ENCODE data around the gene ERVH48-1. TPM values are rescaled to one million over a fixed set of nuclear protein-coding genes. Genes with fewer than 3 reads are reported as not detected.
"Not testable (repeated sequence)": the region's sequence is repeated elsewhere in the genome, so short reads cannot be mapped to it uniquely, and the experiment has no call there.

ERVH48-1 gene
- 1 to 10 TPM in 1 of 3 donors, under 1 TPM in 2; 0.27 to 1.8 (median 0.36) TPM for polyA plus RNA-seq (ENCODE audit: insufficient read length in 3 of 3)
- long read RNA-seq, donor 1, partial matches to known transcripts: 0 of 1 reads
- long read RNA-seq, donor 1, other reads (novel, unspliced or antisense): 0 of 1 reads
- long read RNA-seq, donor 2: 0 reads
- long read RNA-seq, donor 3: 0 reads
- long read RNA-seq, donor 4, partial matches to known transcripts: 6 of 6 reads
- long read RNA-seq, donor 4, other reads (novel, unspliced or antisense): 0 of 6 reads
- long read RNA-seq, donor 5, partial matches to known transcripts: 0 of 12 reads
- long read RNA-seq, donor 5, other reads (novel, unspliced or antisense): 12 of 12 reads
- long read RNA-seq, donor 6, partial matches to known transcripts: 0 of 1 reads
- long read RNA-seq, donor 6, other reads (novel, unspliced or antisense): 0 of 1 reads
- long read RNA-seq, donor 7, partial matches to known transcripts: 0 of 1 reads
- long read RNA-seq, donor 7, other reads (novel, unspliced or antisense): 0 of 1 reads
- long read RNA-seq, donor 8: 0 reads
- long read RNA-seq, donor 9: 0 reads
- long read RNA-seq, donor 10: 0 reads
- long read RNA-seq, donor 11: 0 reads
- long read RNA-seq, donor 12: 0 reads
- long read RNA-seq, donor 13, partial matches to known transcripts: 0 of 1 reads
- long read RNA-seq, donor 13, other reads (novel, unspliced or antisense): 0 of 1 reads
- long read RNA-seq, donor 14: 0 reads
- long read RNA-seq, donor 15: 0 reads
- long read RNA-seq, donor 16, partial matches to known transcripts: 0 of 2 reads
- long read RNA-seq, donor 16, other reads (novel, unspliced or antisense): 0 of 2 reads

DNA sequence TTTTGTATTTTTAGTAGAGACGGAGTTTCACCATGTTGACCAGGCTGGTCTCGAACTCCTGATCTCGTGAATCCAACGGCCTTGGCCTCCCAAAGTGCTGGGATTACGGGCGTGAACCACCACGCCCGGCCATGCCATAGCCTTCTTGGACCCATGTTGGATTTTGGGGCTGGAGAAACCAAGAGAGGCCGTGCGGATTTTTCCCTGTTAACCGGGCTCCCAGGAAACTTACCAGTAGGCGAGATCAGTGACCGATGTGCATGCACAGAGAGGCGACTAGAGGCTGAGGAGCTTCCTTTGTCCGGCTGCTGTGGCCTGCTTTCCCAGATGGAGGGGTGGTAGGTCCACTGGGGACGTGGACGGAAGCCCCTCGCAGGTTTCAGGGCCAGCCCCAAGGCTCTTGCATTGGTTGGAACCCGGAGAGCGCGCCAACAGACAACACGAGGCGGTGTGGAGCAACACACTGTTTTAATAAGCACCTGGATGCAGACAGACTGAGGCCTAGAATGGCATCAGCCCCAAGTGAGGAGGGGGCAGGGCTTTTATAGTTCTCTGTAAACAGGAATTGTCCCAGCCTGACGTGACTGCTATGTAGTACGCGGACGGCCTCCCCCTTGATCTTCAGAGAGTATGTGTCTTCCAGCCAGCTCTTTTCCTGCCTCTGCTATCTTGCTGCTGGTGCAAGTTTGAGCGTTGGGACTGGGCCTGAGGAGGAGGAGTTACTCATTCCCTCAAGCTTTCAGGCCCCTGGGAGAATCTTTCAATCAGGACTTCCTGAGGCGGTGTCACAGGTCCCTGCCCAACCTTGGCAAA lies at the start of gene ERVH48-1:
Gene ERVH48-1 (minus strand): TSS at position 517 of the 813 bp plus-strand sequence. CDS start 6,624 bp downstream, outside the sequence.
- DNase-seq (ENCODE audit: extremely low read depth in 1 of 11, low read depth in 9 of 11, low spot score in 4 of 11): no peak

- peak; percentile 89 to 97 (median 96) for DNase-seq (ENCODE audit: extremely low read depth in 1 of 11, low read depth in 9 of 11, low spot score in 4 of 11)
Observed at GRCh38 chr21:42973991-42974831, 48.8 kb upstream of the ERVH48-1 start, which contains the start of gene PKNOX1. Gene PKNOX1, plus strand, starts transcription at chr21:42974562. Its CDS starts 29,820 bp downstream, at chr21:43004382.

GRCh38 chr21:42973309-42973990 lies 48.0 kb upstream of the ERVH48-1 start:
- DNase-seq (ENCODE audit: extremely low read depth in 1 of 11, low read depth in 9 of 11, low spot score in 4 of 11): no peak

DNA sequence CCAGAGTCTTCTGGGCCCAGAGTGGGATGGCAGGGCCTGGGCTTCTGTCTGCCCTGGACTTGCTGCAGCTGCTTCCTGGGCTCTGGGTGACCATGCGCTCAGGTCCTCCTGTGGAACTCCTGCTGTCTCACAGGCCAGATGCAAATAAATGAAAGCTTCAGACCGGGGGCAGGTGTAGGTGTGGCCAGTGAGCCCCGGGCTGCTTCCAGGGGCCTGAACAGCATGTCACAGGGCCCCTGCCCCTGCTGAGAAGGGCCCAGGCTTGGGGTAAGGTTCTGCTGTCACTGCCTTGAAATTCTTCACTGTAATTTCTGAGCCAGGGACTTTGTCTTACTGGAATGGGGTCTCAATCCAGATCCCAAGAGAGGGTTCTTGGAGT lies 46.5 kb upstream of the ERVH48-1 start:
- no peak for DNase-seq (ENCODE audit: extremely low read depth in 1 of 11, low read depth in 9 of 11, low spot score in 4 of 11)

DNA sequence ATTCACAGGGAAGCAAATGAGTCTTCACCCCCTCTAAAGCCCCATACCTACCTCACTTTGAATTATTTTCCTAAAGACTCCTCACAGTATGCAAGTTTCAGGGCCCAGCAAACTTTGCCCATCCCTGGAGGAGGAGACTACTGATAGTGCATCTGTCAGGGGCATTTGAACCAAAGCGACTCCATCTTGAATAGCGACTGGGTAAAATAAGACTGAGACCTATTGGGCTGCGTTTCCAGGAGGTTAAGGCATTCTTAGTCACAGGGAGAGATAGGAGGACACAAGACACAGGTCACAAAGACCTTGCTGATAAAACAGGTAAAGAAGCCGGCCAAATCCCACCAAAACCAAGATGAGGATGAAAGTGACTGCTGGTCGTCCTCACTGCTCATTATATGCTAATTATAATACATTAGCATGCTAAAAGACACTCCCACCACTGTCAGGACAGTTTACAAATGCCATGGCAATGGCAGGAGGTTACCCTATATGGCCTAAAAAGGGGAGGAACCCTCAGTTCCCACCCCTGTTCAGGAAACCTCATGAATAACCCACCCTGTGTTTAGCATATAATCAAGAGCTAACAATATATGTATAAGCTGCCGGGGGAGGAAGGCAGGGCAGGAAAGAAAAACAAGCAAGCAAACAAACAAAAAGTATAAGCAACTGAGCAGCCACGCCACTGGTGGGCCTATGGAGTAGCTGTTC lies 45.7 kb upstream of the ERVH48-1 start:
- DNase-seq (ENCODE audit: extremely low read depth in 1 of 11, low read depth in 9 of 11, low spot score in 4 of 11): no peak

DNA sequence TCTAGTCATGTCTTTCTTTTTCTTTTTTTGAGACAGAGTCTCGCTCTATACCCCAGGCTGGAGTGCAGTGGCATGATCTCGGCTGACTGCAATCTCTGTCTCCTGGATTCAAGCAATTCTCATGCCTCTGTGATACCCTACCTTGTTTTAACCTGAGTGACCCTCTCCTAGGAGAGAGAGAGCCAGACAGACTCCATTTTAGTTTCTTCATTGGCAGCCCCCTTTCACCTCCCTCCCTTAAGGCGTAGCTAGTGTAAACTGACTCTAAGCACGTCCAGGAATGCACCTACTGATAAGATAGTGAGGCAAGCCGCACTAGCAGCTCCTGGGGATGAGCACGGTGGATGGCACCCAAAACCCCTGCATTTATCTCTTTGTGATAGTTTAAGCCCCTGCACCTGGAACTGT lies 43.8 kb upstream of the ERVH48-1 start:
- DNase-seq (ENCODE audit: extremely low read depth in 1 of 11, low read depth in 9 of 11, low spot score in 4 of 11): no peak

- DNase-seq (ENCODE audit: extremely low read depth in 1 of 11, low read depth in 9 of 11, low spot score in 4 of 11): not testable (repeated sequence)
Observed at GRCh38 chr21:42967616-42968015, 42.2 kb upstream of the ERVH48-1 start.

DNA sequence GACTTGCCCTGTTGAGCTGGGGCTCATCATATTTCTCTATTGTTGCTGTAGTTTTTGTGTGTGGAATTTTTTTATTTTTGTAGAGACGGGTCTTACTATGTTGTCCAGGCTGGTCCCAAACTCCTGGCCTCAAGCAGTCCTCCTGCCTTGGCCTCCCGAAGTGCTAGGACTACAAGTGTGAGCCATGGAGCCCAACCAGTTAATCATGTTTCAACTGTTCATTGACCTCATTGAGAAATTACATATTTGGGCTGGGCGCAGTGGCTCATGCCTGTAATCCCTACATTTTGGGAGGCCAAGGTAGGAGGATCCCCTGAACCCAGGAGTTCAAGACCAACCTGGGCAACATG lies 39.8 kb upstream of the ERVH48-1 start:
- no peak for DNase-seq (ENCODE audit: extremely low read depth in 1 of 11, low read depth in 9 of 11, low spot score in 4 of 11)

- no peak for DNase-seq (ENCODE audit: extremely low read depth in 1 of 11, low read depth in 9 of 11, low spot score in 4 of 11)
Observed at GRCh38 chr21:42964546-42965210, 39.2 kb upstream of the ERVH48-1 start.

DNA sequence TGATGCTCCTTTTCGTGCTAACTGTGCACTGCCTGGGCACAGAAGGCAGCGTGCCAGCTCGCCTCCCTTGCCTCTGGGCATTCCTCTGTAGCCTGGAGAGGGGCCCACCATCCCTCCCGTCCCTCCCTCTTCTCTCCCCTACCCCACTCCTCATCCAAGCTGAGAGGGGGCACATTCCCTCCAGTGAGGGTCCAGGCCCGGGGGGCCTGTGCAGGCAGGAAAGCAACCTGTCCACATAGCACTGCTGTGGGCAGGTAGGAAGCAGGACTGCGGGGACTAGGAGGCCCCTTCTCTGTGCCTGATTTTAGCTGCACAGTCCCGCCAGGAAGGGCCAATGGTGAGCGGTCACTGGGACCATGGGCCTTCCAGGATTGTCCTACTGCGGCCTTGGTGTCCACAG lies 38.7 kb upstream of the ERVH48-1 start:
- no peak for DNase-seq (ENCODE audit: extremely low read depth in 1 of 11, low read depth in 9 of 11, low spot score in 4 of 11)

GRCh38 chr21:42962380-42963007 lies 37.1 kb upstream of the ERVH48-1 start:
- no peak for DNase-seq (ENCODE audit: extremely low read depth in 1 of 11, low read depth in 9 of 11, low spot score in 4 of 11)

GRCh38 chr21:42959728-42960127 lies 34.3 kb upstream of the ERVH48-1 start:
- no peak for DNase-seq (ENCODE audit: extremely low read depth in 1 of 11, low read depth in 9 of 11, low spot score in 4 of 11)

GRCh38 chr21:42958122-42958521 lies 32.7 kb upstream of the ERVH48-1 start:
- not testable (repeated sequence) for DNase-seq (ENCODE audit: extremely low read depth in 1 of 11, low read depth in 9 of 11, low spot score in 4 of 11)

DNA sequence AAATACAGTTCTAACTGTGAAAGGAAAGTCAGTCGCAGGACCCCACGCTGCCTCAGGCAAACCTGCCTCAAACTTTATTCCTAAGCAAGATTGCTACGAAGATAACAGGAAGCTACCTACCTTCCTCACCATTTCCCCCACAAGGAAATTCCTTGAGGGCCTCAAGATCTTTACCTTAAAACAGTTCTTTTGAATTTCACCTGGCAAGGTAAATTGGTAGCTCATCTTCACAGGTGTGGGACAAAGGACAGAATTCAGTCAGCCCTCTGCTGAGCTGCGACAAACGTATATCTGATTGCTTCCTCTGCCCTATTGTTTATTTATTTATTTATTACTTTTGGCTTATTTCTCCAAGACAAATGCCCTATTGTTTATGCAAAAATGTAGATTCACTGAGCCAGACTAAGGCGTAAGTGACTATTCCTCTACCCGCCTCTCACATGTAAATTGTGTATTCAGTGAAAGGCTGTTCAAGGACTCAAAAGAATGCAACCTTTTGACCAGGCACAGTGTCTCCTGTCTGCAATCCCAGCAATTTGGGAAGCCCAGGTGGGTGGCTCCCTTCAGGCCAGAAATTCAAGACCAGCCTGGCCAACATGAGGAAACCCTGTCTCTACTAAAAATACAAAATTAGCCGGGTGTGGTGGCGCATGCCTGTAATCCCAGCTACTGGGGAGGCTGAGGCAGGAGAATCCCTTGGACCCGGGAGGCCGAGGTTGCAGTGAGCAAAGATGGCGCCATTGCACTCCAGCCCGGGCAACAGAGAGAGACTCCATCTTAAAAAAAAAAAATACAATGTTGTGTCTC lies 31.6 kb upstream of the ERVH48-1 start:
- no peak for DNase-seq (ENCODE audit: extremely low read depth in 1 of 11, low read depth in 9 of 11, low spot score in 4 of 11)

- not testable (repeated sequence) for DNase-seq (ENCODE audit: extremely low read depth in 1 of 11, low read depth in 9 of 11, low spot score in 4 of 11)
Observed at GRCh38 chr21:42951193-42951592, 25.8 kb upstream of the ERVH48-1 start.
